K562 (cell line): ENCODE data around the gene PRELID2. TPM values are rescaled to one million over a fixed set of nuclear protein-coding genes. Genes with fewer than 3 reads are reported as not detected.

ENCODE experiments used
- CBFB ChIP-seq: sonication (generic); formaldehyde crosslinking; IDR thresholded peaks from 2 replicates; pipeline ENCODE4 v1.4.0; 2020; ENCODE audit warnings: mild to moderate bottlenecking, missing genetic modification reagents
- SAP30 ChIP-seq: fragments of 200-600 bp; sonication (generic); IDR thresholded peaks from 2 replicates; pipeline ENCODE4 v1.6.1; 2012; ENCODE audit warnings: borderline replicate concordance, low read depth, mild to moderate bottlenecking, moderate library complexity, low read length, control low read depth, inconsistent platforms; ENCODE audit not compliant: insufficient read depth, poor library complexity, severe bottlenecking
- TARDBP ChIP-seq: fragments of 450-650 bp; IDR thresholded peaks from 2 replicates; pipeline ENCODE4 v1.6.1; 2016
- TCF7L2 ChIP-seq: fragments of 150-350 bp; IDR thresholded peaks from 2 replicates; pipeline ENCODE4 v1.6.1; 2016; ENCODE audit warnings: low read depth, mild to moderate bottlenecking, low read length, moderate library complexity
- ZNF778 ChIP-seq: fragments of 450-650 bp; formaldehyde crosslinking; IDR thresholded peaks from 2 replicates; pipeline ENCODE4 v1.4.0; 2020; ENCODE audit warnings: mild to moderate bottlenecking, moderate library complexity
- polyA plus RNA-seq, 8 experiments: library from polyadenylated mRNA; depleted of rRNA in 4 of 8; stranded (reverse) in 5 of 8; unstranded in 3 of 8; fragments of >200 nt; fragmentation: Nextera tagmentation in 2 of 8; fragmentation: Illumina TruSeq in 1 of 8; extraction: Ambion mirVana in 2 of 8; extraction: Trizol in 1 of 8; gene quantifications; 2 replicates each; pipeline versions ENCODE4 v1.2.1 to v1.2.3, GENCODE V29; 2011 to 2014; ENCODE audit warnings: inconsistent platforms in 1 of 8, missing spikeins in 1 of 8
- total RNA-seq, 7 experiments: library from RNA; depleted of rRNA in 6 of 7; stranded (reverse); fragments of >200 nt in 6 of 7; fragmentation: Illumina TruSeq in 2 of 7; extraction: Trizol in 2 of 7; gene quantifications; 2 replicates each; pipeline versions ENCODE4 v1.2.1 to v1.2.3, GENCODE V29; 2011 to 2021; ENCODE audit warnings: low replicate concordance in 1 of 7
- TF ChIP-seq, protein P1 (sequence below): sonication (generic); formaldehyde crosslinking; IDR thresholded peaks from 2 replicates; pipeline ENCODE4 v1.8.0; 2023; ENCODE audit warnings: missing genetic modification reagents, mild to moderate bottlenecking, borderline replicate concordance
- TF ChIP-seq, protein P2 (sequence below), 2 experiments: IDR thresholded peaks; 2 replicates each; pipeline ENCODE4 v1.6.1; 2012; ENCODE audit warnings: improper control_type of control experiment in 2 of 2, low read depth in 2 of 2, low read length in 2 of 2, borderline replicate concordance in 1 of 2
- TF ChIP-seq, protein P3 (sequence below): IDR thresholded peaks from 2 replicates; pipeline ENCODE4 v1.6.1; 2016; ENCODE audit warnings: missing genetic modification characterization, missing compliant biosample characterization
- TF ChIP-seq, protein P4 (sequence below): sonication (generic); formaldehyde crosslinking; IDR thresholded peaks from 2 replicates; pipeline ENCODE4 v1.4.0; 2020; ENCODE audit warnings: mild to moderate bottlenecking, missing genetic modification reagents
- TF ChIP-seq, protein P5 (sequence below): fragments of 450-650 bp; IDR thresholded peaks from 2 replicates; pipeline ENCODE4 v1.7.1; 2018; ENCODE audit warnings: mild to moderate bottlenecking, low read depth; ENCODE audit not compliant: partially characterized antibody

Gene PRELID2
- total and polyA plus RNA-seq, 9 of the 15 experiments (the other 6 are each of a cell fraction or from before 2014, with no cell fraction given), result 6.4 to 68.2 (median 28.8) TPM

DNA sequence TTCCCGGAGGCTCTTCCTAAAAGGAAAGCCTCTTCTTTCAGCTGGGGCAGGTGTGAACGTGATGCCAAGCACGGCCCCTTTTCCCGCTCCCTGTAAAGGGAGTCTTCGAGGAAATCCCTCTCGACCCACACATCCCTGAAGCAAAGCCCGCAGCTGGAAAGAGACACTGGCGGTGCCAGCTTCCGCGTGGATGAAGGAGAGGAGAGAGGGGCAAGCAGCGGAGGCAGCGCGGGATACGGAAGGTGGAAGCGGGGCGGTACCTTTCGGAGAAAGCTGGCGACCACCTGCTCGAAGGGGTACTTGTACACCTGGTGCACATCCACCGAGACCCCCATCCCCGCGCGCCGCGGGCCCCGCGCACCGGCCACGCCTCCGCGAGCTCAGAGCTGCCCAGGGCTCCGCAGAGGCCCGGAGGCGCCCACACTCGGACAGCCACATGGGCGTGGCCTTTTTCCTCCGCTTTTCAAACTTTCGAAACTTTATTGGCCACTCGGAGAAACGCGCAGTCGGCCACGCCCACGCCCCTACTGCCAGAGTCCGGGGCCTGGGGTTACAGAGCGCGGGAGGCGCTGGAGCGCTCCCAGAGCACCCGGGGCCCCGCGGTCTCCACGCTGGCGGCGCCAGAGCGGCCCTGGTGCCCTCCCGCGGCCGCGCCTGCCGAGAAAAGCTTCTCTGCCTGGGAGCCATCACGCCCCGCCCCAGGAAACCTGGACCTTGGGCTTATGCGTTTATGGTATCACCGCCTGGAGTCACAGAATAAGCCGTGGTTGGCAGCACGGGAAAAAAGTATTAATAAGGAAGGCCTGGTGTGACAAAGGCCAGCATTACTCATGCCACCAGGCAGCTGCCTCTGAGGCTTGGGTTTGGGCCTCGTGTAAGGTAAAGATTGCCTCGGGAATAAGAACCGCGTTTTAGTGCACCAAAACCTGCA lies at the start of gene PRELID2 (continued):
- TF ChIP-seq, protein P1, sequence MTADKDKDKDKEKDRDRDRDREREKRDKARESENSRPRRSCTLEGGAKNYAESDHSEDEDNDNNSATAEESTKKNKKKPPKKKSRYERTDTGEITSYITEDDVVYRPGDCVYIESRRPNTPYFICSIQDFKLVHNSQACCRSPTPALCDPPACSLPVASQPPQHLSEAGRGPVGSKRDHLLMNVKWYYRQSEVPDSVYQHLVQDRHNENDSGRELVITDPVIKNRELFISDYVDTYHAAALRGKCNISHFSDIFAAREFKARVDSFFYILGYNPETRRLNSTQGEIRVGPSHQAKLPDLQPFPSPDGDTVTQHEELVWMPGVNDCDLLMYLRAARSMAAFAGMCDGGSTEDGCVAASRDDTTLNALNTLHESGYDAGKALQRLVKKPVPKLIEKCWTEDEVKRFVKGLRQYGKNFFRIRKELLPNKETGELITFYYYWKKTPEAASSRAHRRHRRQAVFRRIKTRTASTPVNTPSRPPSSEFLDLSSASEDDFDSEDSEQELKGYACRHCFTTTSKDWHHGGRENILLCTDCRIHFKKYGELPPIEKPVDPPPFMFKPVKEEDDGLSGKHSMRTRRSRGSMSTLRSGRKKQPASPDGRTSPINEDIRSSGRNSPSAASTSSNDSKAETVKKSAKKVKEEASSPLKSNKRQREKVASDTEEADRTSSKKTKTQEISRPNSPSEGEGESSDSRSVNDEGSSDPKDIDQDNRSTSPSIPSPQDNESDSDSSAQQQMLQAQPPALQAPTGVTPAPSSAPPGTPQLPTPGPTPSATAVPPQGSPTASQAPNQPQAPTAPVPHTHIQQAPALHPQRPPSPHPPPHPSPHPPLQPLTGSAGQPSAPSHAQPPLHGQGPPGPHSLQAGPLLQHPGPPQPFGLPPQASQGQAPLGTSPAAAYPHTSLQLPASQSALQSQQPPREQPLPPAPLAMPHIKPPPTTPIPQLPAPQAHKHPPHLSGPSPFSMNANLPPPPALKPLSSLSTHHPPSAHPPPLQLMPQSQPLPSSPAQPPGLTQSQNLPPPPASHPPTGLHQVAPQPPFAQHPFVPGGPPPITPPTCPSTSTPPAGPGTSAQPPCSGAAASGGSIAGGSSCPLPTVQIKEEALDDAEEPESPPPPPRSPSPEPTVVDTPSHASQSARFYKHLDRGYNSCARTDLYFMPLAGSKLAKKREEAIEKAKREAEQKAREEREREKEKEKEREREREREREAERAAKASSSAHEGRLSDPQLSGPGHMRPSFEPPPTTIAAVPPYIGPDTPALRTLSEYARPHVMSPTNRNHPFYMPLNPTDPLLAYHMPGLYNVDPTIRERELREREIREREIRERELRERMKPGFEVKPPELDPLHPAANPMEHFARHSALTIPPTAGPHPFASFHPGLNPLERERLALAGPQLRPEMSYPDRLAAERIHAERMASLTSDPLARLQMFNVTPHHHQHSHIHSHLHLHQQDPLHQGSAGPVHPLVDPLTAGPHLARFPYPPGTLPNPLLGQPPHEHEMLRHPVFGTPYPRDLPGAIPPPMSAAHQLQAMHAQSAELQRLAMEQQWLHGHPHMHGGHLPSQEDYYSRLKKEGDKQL (CRISPR knock-in tag), result no peak
- TF ChIP-seq ZNF778 (CRISPR knock-in tag) (no peak), SAP30 (peak; percentile 49), TCF7L2 (no peak), TARDBP (0 out of 2 replicates have a peak, but pooled peaks have one; percentile 79), CBFB (CRISPR knock-in tag) (no peak)
- TF ChIP-seq, protein P2, sequence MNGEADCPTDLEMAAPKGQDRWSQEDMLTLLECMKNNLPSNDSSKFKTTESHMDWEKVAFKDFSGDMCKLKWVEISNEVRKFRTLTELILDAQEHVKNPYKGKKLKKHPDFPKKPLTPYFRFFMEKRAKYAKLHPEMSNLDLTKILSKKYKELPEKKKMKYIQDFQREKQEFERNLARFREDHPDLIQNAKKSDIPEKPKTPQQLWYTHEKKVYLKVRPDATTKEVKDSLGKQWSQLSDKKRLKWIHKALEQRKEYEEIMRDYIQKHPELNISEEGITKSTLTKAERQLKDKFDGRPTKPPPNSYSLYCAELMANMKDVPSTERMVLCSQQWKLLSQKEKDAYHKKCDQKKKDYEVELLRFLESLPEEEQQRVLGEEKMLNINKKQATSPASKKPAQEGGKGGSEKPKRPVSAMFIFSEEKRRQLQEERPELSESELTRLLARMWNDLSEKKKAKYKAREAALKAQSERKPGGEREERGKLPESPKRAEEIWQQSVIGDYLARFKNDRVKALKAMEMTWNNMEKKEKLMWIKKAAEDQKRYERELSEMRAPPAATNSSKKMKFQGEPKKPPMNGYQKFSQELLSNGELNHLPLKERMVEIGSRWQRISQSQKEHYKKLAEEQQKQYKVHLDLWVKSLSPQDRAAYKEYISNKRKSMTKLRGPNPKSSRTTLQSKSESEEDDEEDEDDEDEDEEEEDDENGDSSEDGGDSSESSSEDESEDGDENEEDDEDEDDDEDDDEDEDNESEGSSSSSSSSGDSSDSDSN (IDR thresholded peaks at IDR 0.05; ENCODE audit: borderline replicate concordance in 1 of 2, low read depth in 2 of 2, low read length in 2 of 2), result peak; percentile 38 to 97; a peak in 2 of 4 replicates
- TF ChIP-seq, protein P3, sequence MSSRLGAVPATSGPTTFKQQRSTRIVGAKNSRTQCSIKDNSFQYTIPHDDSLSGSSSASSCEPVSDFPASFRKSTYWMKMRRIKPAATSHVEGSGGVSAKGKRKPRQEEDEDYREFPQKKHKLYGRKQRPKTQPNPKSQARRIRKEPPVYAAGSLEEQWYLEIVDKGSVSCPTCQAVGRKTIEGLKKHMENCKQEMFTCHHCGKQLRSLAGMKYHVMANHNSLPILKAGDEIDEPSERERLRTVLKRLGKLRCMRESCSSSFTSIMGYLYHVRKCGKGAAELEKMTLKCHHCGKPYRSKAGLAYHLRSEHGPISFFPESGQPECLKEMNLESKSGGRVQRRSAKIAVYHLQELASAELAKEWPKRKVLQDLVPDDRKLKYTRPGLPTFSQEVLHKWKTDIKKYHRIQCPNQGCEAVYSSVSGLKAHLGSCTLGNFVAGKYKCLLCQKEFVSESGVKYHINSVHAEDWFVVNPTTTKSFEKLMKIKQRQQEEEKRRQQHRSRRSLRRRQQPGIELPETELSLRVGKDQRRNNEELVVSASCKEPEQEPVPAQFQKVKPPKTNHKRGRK, result no peak
- TF ChIP-seq, protein P4, sequence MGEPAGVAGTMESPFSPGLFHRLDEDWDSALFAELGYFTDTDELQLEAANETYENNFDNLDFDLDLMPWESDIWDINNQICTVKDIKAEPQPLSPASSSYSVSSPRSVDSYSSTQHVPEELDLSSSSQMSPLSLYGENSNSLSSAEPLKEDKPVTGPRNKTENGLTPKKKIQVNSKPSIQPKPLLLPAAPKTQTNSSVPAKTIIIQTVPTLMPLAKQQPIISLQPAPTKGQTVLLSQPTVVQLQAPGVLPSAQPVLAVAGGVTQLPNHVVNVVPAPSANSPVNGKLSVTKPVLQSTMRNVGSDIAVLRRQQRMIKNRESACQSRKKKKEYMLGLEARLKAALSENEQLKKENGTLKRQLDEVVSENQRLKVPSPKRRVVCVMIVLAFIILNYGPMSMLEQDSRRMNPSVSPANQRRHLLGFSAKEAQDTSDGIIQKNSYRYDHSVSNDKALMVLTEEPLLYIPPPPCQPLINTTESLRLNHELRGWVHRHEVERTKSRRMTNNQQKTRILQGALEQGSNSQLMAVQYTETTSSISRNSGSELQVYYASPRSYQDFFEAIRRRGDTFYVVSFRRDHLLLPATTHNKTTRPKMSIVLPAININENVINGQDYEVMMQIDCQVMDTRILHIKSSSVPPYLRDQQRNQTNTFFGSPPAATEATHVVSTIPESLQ (CRISPR knock-in tag), result peak; percentile 66; the same call in 1 of the 2 replicates
- TF ChIP-seq, protein P5, sequence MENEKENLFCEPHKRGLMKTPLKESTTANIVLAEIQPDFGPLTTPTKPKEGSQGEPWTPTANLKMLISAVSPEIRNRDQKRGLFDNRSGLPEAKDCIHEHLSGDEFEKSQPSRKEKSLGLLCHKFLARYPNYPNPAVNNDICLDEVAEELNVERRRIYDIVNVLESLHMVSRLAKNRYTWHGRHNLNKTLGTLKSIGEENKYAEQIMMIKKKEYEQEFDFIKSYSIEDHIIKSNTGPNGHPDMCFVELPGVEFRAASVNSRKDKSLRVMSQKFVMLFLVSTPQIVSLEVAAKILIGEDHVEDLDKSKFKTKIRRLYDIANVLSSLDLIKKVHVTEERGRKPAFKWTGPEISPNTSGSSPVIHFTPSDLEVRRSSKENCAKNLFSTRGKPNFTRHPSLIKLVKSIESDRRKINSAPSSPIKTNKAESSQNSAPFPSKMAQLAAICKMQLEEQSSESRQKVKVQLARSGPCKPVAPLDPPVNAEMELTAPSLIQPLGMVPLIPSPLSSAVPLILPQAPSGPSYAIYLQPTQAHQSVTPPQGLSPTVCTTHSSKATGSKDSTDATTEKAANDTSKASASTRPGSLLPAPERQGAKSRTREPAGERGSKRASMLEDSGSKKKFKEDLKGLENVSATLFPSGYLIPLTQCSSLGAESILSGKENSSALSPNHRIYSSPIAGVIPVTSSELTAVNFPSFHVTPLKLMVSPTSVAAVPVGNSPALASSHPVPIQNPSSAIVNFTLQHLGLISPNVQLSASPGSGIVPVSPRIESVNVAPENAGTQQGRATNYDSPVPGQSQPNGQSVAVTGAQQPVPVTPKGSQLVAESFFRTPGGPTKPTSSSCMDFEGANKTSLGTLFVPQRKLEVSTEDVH, result peak; percentile 58
